NAMALWA (cell line): ENCODE measurements around the gene LHX3.
"Not testable (repeated sequence)": the region's sequence is repeated elsewhere in the genome, so short reads cannot be mapped to it uniquely, and the experiment has no call there.

Experiments used
- DNase-seq: peaks from one replicate; pipeline ENCODE4 v3.0.0-alpha.2; 2015; ENCODE audit warnings: low spot score

The LHX3 gene

DNA sequence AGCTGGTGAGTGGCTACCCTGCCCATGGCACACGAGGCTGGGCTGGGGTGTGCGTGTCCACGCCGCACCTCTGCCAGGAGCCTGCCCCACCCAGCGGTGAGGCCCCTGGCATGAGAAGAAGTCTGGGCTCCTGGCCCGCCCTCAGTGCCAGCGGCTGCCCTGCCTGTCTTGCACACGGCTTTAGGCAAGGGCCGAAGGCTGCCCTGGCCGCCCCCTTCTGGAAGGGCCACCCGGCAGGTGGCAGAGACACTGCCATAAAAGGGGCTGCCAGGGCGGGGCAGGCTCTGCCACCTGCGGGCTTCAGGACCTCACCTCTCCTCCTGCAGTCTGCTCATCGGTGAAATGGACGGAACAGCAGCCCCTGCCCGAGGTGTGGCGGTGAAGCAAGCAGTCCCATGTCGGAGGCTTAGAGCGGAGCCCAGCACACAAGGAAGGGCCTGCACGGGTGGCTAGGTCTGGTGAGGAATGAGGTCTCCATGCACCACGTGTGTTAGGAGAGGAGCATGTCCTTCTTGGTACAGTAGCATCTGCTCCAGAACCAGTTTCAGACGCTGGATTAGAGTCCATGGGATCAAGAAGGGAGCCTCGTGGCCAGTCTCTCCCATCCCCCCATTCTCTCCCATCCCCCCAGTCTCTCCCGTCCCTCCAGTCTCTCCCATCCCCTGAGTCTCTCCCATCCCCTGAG, 51.4 kb downstream of the LHX3 start:
- DNase-seq, result no peak

- DNase-seq, result no peak
Measured at GRCh38 chr9:136152931-136153330, 52.0 kb downstream of the LHX3 start.

DNA sequence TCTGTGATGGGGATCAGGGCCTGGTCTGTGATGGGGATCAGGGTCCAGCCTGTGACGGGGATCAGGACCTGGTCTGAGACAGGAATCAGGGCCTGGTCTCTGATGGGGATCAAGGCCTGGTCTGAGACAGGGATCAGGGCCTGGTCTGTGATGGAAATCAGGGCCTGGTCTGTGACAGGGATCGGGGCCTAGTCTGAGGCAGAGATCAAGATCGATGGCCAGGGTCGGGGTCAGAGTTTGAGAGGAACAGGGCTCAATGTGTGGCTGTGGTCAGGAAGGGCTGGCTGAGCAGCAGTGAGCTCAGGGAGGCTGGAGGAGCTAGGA, 52.4 kb downstream of the LHX3 start:
- DNase-seq, result no peak

DNA sequence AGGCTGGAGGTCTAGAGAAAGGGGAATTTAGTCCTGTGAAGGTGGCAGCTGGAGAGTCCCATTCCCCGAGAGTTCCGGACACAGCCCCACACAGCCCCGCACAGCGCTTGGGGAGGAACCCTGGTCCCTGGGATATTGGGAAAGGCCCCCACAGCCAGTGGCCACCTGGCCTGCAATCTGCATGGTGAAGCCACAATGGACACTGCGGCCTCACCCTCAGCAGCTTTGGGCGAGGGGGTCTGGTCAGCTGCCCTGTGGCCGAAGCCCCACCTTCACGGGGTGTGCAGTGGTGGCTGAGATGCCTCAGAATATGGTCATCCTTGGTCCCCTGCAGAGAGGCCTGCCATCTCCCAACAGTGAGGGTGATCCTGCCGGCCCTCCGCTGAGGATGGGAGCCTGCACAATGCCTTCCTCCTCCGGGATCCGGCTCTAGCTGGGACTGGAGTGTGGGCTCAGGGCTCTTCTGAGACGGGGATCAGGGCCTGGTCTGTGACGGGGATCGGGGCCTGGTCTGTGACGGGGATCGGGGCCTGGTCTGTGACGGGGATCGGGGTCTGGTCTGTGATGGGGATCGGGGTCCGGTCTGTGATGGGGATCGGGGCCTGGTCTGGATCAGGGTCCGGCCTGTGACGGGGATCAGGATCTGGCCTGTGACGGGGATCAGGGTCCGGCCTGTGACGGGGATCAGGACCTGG, 52.9 kb downstream of the LHX3 start:
- no peak for DNase-seq

GRCh38 chr9:136151214-136151804, 53.6 kb downstream of the LHX3 start:
- DNase-seq, result no peak

DNA sequence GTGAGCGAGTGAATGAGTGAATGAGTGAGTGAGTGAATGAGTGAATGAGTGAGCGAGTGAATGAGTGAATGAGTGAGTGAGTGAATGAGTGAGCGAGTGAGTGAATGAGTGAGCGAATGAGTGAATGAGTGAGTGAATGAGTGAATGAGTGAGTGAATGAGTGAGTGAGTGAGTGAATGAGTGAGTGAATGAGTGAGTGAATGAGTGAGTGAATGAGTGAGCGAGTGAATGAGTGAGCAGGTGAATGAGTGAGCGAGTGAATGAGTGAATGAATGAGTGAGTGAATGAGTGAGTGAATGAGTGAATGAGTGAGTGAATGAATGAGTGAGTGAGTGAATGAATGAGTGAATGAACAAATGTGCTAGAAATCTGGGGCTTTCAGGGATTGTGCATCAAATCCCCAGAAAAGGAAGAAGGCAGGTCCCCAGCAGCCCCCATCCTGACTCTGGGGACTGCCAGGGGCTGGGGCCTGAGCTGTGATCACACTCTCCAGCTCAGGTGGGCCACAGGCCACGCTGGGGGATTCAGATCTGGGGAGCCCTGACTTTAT, 54.2 kb downstream of the LHX3 start:
- not testable (repeated sequence) for DNase-seq

DNA sequence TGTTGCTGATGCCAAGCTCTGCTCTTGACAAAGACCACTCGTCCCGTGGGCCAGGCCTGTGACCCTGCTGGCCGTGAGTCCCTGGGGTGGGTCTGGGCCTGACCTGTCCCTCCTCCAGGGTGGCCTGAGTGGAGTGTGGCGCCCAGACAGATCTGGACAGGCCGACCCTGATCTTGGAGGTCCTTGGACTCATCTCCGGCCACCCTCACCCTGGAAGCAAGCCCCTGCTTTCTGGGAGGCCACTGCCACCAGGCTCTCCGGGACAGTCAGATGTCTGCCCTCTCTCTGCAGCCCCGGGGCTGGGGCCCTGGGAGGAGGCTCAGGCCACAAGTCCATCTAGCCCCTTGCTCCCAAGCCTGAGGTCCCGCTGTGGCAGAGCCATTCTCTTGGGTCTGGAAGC, 55.1 kb downstream of the LHX3 start:
- DNase-seq, result no peak

DNA sequence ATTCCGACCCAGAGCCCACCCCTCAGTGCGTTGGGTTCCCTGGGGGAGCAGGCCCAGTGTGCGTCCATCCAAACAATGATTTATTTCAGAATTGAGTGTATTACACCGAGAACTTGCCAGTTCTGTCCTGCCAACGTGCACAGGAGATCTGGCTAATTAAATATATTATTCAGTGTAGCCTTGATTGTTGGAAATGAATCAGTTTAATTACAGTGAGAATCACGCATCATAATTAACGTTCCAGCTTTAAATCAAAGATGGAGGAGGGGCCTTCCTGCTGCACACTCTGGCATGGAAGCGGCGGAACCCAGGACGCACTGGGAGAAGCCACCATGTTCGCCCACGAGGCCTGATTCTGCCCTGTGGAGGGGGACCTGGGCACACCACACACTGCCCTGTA, 55.6 kb downstream of the LHX3 start:
- no peak for DNase-seq

DNA sequence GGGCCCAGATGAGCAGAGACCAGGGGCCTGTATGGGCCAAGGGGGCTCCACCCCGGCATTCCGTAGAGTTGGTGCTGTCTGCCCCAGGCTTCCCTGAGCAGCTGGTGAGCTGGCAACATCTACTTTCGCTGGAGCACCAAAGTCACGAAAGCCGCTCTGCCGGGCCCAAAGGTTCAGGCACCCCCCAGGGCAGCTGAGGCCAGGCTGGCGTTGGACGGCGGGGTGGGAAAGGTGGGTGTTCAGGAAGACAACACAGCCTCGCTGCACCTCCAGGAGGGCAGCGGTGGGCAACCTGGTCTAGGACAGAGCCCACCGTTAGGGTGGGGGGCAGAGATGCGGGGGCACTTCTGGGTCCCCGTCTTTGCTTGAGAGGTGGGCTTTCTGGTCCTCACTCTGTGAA, 56.2 kb downstream of the LHX3 start:
- no peak for DNase-seq

DNA sequence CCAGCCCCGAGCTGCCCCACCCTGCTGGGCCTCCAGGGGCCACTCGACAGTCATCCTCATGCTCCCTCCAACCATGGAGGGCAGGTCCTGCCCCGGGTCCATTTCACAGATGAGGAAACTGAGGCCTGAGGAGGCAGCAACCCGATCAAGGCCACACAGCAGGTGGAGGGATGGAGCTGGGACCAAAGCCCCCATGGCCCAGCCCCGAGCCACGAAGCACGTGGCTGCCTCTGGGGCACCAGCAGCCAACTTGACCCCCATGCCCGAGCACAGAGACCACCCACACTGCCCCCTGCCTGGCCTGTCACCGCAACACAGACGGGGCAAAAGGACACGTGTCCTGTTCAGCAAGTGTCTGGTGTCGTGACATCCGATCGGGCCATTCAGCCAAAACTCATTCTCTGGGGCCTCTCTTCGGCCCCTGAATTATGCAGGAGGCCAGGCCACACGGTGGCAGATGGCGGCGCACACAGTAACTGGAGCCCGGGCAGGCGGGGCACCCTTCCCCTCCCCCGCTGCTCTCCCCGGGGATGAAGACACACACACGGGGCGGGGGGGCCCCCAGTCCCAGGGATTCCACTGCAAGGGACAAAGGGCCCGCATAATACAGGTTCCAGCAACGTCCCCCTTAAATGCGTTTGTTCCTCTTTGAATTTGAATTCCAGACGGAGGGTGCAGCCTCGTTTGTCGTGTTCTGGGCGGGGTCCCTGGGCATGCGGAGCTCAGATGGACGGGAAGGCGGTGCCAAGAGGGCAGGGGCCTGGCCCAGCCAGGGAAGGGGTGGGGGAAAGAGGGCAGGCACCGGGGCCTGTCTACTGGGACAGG, 56.8 kb downstream of the LHX3 start:
- no peak for DNase-seq

GRCh38 chr9:136147038-136147889, 57.7 kb downstream of the LHX3 start:
- no peak for DNase-seq
